NCI-H82 treated with DMSO at 0.1 percent for 48 hours (cell line): ENCODE results near the gene TNIP3.

Source experiments
- DNase-seq: peaks from one replicate; lab custom pipeline; 2025; ENCODE audit not compliant: unreplicated experiment; lab: John Stamatoyannopoulos, UW

The TNIP3 gene

GRCh38 chr4:121139533-121140222 lies 24.4 kb downstream of the TNIP3 start:
- DNase-seq: no peak

- DNase-seq: no peak
Measured at GRCh38 chr4:121138039-121138825, 25.9 kb downstream of the TNIP3 start.

- peak; percentile 29 for DNase-seq
Measured at GRCh38 chr4:121130326-121130660, 33.8 kb downstream of the TNIP3 start.

- DNase-seq: no peak
Measured at GRCh38 chr4:121129606-121130325, 34.4 kb downstream of the TNIP3 start.

GRCh38 chr4:121127100-121127499 lies 37.0 kb downstream of the TNIP3 start:
- no peak for DNase-seq

GRCh38 chr4:121126449-121127006 lies 37.6 kb downstream of the TNIP3 start:
- peak; percentile 15 for DNase-seq

GRCh38 chr4:121125498-121125885 lies 38.6 kb downstream of the TNIP3 start:
- no peak for DNase-seq

- DNase-seq: no peak
Measured at GRCh38 chr4:121122661-121123060, 41.5 kb downstream of the TNIP3 start.

- DNase-seq: no peak
Measured at GRCh38 chr4:121119715-121120114, 44.4 kb downstream of the TNIP3 start.

GRCh38 chr4:121118344-121118743 lies 45.8 kb downstream of the TNIP3 start:
- no peak for DNase-seq

GRCh38 chr4:121114756-121115155 lies 49.4 kb downstream of the TNIP3 start:
- DNase-seq: no peak

- DNase-seq: no peak
Measured at GRCh38 chr4:121112530-121112929, 51.6 kb downstream of the TNIP3 start.

- DNase-seq: no peak
Measured at GRCh38 chr4:121108557-121108956, 55.6 kb downstream of the TNIP3 start.

- DNase-seq: no peak
Measured at GRCh38 chr4:121107507-121107906, 56.6 kb downstream of the TNIP3 start.

GRCh38 chr4:121100093-121100775 lies 63.9 kb downstream of the TNIP3 start:
- no peak for DNase-seq

GRCh38 chr4:121098266-121098665 lies 65.9 kb downstream of the TNIP3 start:
- no peak for DNase-seq

- DNase-seq: peak; percentile 14
Measured at GRCh38 chr4:121096629-121097028, 67.5 kb downstream of the TNIP3 start.

GRCh38 chr4:121096191-121096590 lies 67.9 kb downstream of the TNIP3 start:
- DNase-seq: no peak

- DNase-seq: no peak
Measured at GRCh38 chr4:121094297-121094966, 69.7 kb downstream of the TNIP3 start.

- DNase-seq: no peak
Measured at GRCh38 chr4:121093261-121093660, 70.9 kb downstream of the TNIP3 start.

GRCh38 chr4:121091941-121092340 lies 72.2 kb downstream of the TNIP3 start:
- no peak for DNase-seq
